Measurements from ENCODE around the gene TLCD3B.

The TLCD3B gene

GRCh38 chr16:30004811-30005242 is 26.2 kb downstream of the TLCD3B start:
- TF ChIP-seq, protein P1, sequence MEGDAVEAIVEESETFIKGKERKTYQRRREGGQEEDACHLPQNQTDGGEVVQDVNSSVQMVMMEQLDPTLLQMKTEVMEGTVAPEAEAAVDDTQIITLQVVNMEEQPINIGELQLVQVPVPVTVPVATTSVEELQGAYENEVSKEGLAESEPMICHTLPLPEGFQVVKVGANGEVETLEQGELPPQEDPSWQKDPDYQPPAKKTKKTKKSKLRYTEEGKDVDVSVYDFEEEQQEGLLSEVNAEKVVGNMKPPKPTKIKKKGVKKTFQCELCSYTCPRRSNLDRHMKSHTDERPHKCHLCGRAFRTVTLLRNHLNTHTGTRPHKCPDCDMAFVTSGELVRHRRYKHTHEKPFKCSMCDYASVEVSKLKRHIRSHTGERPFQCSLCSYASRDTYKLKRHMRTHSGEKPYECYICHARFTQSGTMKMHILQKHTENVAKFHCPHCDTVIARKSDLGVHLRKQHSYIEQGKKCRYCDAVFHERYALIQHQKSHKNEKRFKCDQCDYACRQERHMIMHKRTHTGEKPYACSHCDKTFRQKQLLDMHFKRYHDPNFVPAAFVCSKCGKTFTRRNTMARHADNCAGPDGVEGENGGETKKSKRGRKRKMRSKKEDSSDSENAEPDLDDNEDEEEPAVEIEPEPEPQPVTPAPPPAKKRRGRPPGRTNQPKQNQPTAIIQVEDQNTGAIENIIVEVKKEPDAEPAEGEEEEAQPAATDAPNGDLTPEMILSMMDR (IDR thresholded peaks at IDR 0.05; ENCODE audit: low read depth, low read length, missing control alignments), result no peak
- DNase-seq (ENCODE audit: extremely low read depth, low read depth), result no peak
- no peak overlapping the region for H3K4me3 ChIP-seq (replicated peaks; ENCODE audit: low read depth, low read length)

- DNase-seq (ENCODE audit: extremely low read depth, low read depth), result no peak
- TF ChIP-seq, protein P1 (IDR thresholded peaks at IDR 0.05; ENCODE audit: low read depth, low read length, missing control alignments), result no peak
- H3K4me3 ChIP-seq (replicated peaks; ENCODE audit: low read depth, low read length), result no peak overlapping the region
Measured at GRCh38 chr16:30004424-30004776, 26.7 kb downstream of the TLCD3B start.

GRCh38 chr16:30003670-30004423 is 27.2 kb downstream of the TLCD3B start:
- H3K4me3 ChIP-seq (replicated peaks; ENCODE audit: low read depth, low read length), result no peak overlapping the region
- TF ChIP-seq, protein P1 (IDR thresholded peaks at IDR 0.05; ENCODE audit: low read depth, low read length, missing control alignments), result no peak
- DNase-seq (ENCODE audit: extremely low read depth, low read depth), result no peak

DNA sequence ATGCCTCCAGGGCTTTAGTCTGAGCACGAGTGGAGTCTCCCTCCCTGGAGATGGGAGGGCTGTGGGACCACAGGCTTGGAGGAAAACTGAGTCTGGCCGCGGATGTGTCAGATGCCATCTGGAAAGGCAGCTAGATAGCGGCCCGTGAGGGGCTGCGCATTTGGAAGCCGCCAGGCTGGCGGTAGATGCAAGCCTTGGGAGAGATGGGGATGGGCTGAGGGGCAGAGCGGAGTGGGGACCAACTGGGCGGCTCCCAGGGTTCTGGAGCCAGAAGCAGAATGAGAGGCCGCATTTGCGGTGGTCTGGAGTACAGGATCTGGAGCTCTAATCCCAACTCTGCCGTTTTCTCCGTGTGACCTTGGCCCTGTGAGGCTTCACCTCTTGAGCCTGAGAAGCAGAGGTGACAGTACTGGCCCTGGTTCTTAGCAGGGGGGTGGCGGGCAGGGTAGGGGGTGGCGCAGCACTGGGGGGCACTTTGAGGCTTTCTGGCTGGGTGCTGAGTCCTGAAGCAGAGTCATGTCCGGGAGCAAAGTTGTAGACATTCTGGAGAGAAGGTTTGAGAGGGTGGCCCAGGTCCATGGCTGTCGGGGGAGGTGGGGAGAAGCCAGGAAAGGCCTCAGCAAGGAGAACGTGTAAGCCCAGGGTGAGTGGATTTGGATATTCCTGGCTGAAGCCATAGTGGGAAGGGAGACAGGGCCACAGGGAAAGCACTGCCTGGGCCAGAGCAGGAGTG is 28.3 kb downstream of the TLCD3B start:
- DNase-seq (ENCODE audit: extremely low read depth, low read depth), result no peak
- TF ChIP-seq, protein P1 (IDR thresholded peaks at IDR 0.05; ENCODE audit: low read depth, low read length, missing control alignments), result no peak

DNA sequence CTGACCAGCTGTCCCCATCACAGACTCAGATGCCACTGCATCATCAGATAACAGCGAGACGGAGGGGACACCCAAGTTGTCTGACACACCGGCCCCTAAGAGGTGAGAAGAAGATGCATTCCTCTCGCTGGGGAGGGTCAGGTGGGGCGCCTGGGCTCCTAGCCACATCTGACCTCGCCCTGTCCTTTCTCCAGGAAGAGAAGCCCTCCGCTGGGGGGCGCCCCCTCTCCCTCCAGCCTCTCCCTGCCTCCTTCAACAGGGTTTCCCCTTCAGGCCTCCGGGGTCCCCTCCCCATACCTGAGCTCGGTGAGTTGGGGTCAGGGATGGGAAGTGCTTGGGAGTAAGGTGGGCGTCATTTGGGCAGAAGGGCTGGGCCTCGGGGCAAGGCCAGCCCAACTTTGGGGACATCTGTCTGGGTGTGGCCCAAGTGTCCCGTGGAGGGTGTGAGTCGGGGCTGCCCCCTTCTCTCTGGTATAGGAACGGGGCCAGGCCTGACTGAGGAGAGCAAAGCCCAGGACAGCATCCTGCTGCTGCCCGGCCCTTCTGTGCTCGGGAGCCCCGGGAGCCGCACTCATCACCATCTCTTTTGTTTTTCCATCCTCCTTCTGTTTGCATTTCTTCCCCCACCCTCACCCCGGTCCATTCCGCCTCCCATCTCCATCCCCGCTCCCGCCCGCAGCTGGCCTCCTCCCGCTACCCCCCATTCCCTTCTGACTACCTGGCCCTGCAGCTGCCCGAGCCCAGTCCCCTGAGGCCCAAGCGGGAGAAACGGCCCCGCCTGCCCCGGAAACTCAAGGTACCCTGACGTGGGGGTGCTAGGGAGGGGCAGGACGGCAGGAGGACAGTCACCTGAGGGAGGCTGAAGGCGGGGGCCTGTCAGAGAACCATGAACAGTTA is 30.1 kb downstream of the TLCD3B start:
- no peak for DNase-seq (ENCODE audit: extremely low read depth, low read depth)
- H3K4me3 ChIP-seq (replicated peaks; ENCODE audit: low read depth, low read length), result no peak overlapping the region
- TF ChIP-seq, protein P1 (IDR thresholded peaks at IDR 0.05; ENCODE audit: low read depth, low read length, missing control alignments), result no peak

More for the DNA sequence above, 28.3 kb downstream of the TLCD3B start:
- no peak overlapping the region for H3K4me3 ChIP-seq (replicated peaks; ENCODE audit: low read depth, low read length)

- DNase-seq (ENCODE audit: extremely low read depth, low read depth), result no peak
- H3K4me3 ChIP-seq (replicated peaks; ENCODE audit: low read depth, low read length), result no peak overlapping the region
- TF ChIP-seq, protein P1 (IDR thresholded peaks at IDR 0.05; ENCODE audit: low read depth, low read length, missing control alignments), result no peak
Measured at GRCh38 chr16:29999605-30000004, 31.5 kb downstream of the TLCD3B start.

Data from HFF-Myc (cell line).